Medulla oblongata (tissue), 1 donor: ENCODE measurements around the gene CATSPERD.

Source experiments
- DNase-seq: peaks from one replicate; pipeline ENCODE4 v3.0.0-alpha.2; 2015; ENCODE audit errors: extremely low spot score

The CATSPERD gene

DNA sequence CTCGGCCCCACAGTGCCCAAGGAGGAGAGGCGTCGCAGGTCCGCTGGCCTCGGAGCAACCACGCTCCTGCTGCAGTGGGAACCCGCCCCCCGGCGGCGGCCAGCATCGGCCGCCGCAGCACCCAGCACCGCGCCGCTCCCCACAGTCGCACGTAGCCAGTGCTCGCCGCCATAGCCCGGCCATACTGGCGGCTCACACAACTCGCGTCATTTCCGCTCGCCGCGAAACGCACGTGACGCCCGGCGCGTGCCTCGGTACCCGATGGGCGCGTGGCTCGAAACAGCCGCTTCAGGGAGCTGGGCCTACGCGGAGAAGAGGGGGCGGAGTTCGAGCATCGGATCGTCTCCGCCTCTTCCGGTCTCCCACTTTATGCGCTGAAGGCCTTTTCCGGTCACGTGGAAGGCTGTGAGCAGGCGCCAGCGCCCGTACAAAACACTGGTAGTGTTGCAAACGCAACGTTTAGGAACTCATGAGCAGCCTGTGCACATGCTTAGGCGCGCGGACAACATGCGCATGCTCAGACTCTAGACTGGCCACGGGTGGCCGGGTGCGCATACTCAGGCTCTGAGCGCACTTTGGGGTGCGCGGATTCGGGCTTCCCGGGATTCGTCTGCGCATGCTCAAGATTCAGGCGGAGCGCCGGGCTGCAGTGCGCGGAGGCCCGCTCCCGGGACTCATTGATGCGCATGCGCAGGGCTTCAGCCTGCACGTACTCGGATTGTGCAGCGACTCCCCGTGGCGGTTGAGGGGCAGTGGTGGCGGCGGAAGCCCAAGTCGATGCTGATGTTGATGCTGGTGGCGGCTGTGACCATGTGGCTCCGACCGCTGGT, at the start of gene CATSPERD, which contains the start of gene LONP1:
Gene CATSPERD, plus strand, starts transcription at position 677 of the 830 bp plus-strand sequence. Its CDS starts 101 bp downstream, at position 778.
Gene LONP1, minus strand, starts transcription at position 186 of the 830 bp plus-strand sequence. Its CDS starts 14 bp downstream, at position 172.
- peak; percentile 99 for DNase-seq

DNA sequence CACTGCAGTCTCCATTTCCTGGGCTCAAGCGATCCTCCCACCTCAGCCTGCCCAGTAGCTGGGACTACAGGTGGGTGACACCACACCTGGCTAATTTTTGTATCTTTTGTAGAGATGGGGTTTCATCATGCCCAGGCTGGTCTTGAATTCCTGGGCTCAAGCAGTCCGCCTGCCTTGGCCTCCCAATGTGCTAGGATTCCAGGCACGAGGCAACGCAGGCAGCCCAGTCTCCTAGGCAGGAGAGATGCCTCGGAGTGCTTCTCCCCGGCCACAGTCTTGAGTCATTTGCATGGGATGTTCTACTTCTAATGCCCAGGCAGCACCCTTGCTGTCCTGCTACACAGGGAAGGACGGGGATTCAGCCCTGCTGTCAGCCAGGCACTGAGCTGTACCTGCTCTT, 48.8 kb upstream of the CATSPERD start:
- DNase-seq: no peak

GRCh38 chr19:5672708-5673459, 47.6 kb upstream of the CATSPERD start:
- no peak for DNase-seq

DNA sequence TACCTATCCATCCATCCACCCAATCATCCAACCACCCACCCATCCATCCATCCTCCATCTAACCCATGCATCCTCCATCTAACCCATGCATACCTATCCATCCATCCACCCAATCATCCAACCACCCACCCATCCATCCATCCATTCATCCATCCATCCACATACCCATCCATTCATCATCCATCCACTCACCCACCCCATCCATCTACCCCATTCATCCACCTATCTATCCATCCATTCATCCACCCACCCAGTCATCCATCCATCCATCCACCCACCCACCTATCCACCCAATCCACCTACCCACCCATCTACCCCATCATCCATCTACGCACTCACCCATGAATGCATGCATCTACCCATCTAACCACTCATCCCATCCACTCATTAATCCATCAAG, 46.7 kb upstream of the CATSPERD start:
- no peak for DNase-seq

DNA sequence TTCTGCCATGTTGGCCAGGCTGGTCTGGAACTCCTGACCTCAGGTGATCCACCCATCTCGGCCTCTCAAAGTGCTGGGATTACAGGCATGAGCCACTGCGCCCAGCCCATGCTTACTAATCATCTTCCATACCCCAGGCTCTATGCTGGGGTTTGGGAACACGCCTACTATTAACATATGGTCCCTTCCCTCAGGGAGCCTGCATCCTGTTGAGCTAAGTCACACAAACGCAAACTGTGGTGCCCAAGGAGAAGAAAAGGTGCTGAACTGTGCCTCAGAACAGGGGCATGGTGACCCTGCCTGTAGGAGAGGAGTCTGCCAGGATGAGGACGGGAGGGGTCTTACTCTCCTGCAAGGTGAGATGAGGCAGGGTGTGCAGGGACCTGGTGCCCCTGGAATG, 45.7 kb upstream of the CATSPERD start:
- no peak for DNase-seq

DNA sequence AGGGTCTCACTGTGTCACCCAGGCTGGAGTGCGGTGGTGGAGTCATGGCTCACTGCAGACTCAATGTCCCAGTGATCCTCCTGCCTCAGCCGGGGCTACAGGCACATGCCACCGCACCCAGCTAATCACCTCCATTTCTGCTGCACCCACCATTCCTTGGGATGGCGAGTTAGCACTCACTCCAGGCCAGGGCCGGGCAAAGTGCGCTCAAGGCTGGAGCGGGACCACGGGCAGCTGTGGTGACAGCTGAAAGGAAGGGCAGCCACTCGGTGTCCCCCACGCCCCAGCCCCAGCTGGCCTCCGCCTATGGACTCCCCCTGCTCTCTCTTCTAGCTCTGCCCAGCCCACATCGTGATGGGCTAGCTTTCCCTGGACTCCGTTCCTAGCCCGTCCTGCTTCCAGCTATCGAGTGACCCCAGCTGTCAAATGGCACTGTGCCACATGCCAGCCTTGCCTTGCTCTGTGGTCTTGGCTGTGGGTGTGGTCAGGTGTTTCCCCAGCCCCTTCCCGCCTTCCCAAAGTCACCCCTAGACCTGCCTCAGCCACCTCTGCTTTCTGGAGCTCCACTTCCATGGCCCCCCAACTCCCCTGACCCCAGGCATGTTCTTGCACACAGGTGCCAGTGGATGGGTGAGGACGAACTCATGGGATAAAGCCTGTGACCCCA, 44.2 kb upstream of the CATSPERD start:
- DNase-seq: no peak

DNA sequence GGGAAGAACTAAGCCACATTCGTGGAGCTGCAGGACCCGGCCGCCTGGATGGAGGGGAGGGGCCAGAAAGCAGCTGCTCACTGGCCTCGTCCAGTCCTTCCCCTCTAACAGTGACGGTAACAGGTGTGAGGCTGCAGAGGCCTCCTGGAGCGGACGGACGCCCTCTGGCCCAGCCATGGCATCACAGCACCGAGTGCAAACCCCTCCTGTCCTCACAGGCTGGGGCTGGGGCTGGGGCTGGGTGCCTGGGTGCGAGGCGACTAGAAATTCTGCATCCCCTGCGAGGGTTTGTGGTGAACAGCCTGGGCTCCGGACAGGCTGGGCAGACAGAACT, 43.7 kb upstream of the CATSPERD start:
- no peak for DNase-seq

- no peak for DNase-seq
These were observed 43.3 kb upstream of the CATSPERD start for GRCh38 chr19:5677136-5677535.

GRCh38 chr19:5677580-5677979, 42.9 kb upstream of the CATSPERD start:
- DNase-seq: no peak

DNA sequence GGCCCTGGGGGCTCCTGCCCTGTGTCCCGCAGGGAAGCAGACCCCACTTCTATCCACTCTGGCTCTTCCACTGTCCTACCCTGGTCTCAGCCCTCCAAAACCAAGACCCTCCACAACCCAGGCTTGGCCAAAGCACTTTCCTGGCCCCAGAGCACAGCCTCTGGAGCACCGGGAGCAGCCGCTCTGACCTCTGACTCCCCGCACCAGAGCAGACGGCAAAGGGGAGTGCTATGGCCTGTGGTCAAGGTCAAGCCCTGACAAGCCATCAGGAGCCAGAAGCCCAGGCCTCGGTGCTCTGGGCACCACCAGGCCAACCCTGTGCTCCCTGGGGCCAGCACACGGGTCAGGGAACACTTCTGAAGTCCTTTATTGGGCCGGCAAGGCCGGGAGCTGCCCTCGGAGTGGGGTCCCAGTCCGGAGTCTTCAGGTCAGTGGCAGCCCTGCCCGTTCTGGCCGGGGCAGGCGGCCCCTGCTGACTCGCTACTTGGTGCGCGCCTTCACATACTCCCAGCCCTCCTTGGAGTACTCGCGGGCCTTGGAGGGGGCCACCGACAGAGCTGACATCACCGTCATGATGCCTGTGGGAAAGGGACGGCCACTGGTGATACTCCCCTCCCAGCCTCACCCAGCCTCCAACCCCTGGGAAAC, 42.2 kb upstream of the CATSPERD start:
- DNase-seq: no peak

DNA sequence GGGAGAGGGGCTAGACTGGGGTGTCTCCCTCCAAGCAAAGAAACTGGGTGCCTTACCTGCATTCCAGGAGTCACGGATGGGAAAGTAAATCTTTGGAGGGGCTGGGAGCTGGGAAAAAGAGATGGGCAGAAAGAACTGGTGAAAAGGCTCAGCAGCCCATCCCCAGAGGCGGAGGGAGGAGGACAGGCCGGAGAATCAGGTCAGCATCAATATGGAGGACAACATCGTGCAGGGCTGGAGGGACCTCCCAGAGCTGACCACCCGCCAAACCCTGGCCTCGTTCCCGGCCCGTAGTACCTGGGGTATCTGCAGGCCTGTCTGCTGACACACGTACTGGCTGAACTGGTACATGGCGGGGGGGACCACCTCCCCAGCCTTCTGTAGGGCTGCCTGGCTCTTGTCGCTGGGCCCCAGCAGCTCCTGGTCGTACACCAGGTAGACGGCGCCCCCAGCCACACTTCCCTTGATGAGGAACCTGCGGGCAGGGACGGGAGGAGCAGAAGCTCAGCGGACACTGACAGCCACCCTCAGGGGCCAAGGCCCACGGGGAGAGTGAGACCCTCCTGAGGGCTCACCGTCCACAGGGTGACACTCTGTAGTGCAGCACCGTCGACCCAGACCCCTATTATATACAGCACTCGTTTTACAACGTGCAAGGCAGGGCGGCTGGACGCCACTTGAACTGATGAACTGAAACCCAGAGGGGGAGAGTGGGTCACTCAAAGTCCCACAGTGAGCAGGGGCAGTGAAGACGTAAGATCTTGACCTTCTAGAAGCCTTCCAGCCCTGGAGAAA, 41.0 kb upstream of the CATSPERD start:
- no peak for DNase-seq

- peak; percentile 47 for DNase-seq
These were observed 40.4 kb upstream of the CATSPERD start for GRCh38 chr19:5680084-5680436.

- peak; percentile 99 for DNase-seq
These were observed 39.7 kb upstream of the CATSPERD start, which contains the start of the genes HSD11B1L and MICOS13 for GRCh38 chr19:5680437-5681368. Gene HSD11B1L, plus strand, starts transcription at chr19:5681027. Its CDS starts 3,806 bp downstream, at chr19:5684833. Gene MICOS13, minus strand, starts transcription at chr19:5680516. Its CDS starts 30 bp downstream, at chr19:5680486.

GRCh38 chr19:5681391-5682106, 38.9 kb upstream of the CATSPERD start:
- no peak for DNase-seq

DNA sequence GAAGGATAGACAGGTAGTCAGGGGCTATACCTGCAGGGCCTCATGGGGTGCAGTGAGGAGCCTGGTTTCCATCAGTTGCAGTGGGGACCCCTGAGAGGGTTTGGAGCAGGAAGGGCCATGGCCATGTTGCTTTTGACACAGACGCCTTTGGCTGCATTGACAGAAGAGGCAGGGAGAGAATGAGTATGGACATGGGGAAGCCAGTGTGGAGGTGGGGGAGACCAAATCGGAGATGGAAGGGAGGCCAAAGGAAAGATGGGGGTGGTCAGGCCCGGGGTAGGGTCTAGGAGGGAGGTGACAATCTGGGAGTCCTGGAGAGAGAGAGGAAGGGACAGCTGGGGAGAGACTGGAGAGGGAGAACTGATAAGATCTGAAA, 38.3 kb upstream of the CATSPERD start:
- DNase-seq: no peak

DNA sequence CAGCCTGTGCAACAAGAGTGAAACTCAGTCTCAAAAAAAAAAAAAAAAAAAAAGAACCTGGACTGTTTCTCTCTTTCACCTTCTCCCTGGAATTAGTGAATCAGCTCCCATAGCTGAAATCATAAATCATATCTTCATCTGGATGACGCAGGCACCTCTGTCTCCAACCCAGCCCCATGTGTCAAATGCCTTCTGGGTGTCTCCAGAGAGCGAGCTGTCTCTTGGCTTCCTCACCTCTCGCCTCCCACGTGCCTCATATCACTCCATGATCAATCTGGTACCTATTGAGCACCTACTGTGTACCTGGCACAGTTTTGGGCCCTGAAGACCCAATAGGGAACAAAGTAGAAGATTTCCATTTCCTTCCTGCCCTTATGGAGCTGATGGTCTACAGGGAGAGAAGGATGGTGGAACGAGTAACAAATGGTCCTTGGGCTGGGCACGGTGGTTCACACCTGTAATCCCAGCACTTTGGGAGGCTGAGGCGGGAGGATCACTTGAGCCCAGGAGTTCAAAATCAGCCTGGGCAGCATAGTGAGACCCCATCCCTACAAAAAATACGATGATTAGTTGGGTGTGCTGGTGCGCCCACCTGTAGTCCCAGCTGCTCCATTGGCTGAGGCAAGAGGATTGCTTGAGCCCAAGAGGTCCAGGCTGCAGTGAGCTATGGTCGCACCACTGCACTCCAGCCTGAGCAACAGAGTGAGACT, 37.1 kb upstream of the CATSPERD start:
- no peak for DNase-seq

GRCh38 chr19:5684694-5685430, 35.6 kb upstream of the CATSPERD start:
- no peak for DNase-seq

- DNase-seq: no peak
These were observed 34.2 kb upstream of the CATSPERD start for GRCh38 chr19:5686326-5686646.
